ENCODE measurements around the gene FRYL.
A peak's percentile ranks its signal among the peaks of the same experiment; 100 is the strongest.
"Not testable (repeated sequence)": the region's sequence is repeated elsewhere in the genome, so short reads cannot be mapped to it uniquely, and the experiment has no call there.

The FRYL gene

DNA sequence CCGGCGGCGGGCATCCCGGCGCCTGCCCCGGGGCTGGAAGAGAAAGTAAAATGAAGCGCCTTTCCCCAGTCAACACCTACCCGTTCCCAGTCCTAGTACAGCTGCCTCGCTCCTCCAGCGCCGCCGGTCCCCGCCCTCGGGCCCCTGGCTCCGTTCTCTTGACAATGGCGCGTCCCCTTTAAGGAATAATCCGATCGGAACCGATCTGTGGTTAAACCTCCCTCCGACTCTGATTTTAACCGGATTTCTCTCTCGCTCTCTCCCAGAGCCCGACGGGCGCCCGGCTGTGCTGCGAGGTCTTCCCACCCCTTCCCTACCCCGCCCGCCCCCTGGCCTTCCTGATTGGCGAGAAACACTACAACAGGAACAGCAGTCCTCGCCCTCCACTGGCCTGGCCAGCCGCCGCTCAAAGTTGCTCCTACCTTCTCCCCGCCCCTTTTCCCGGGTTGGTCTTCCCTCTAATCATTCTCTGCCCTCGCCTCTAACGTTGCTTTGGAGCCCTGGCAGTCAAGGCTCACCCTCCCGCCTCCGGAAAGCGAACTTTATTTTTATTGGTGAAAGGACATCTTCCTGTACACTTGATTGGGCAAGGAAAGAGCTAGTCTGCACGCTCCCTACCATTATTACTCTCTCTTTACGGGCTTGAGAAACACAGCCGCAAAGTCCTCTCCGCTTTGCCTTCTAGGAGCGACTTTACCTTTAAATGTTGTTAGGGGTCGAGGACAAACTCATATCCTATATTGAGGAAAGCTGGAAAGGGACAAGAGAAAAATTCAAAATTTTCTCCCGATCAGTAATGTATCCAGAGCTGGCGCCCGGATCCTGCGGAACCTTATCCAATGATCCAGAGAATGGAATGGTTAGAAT lies at the start of gene FRYL:
FRYL (minus strand) TSS at position 282 of the 867 bp plus-strand sequence. CDS start 145,869 bp downstream, outside the sequence.
- DNase-seq (ENCODE audit: low read depth in 1 of 2, low spot score in 1 of 2) = peak; percentile 92

DNA sequence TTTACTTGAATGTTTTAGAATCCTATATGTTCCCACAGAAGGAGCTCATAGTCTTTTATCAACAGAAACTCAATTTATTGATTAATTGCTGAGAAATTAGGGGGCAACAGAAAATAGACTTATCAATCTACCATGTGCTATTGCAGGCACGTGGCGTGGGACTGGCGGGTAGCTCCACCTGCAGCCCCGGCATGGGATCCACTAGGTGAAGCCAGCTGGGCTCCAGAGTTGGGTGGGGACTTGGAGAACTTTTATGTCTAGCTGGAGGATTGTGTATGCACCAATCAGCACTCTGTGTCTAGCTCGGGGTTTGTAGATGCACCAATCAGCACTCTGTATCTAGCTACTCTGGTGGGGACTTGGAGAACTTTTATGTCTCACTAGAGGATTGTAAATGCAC lies 47.5 kb upstream of the FRYL start:
- DNase-seq (ENCODE audit: low read depth in 1 of 2, low spot score in 1 of 2) = no peak

DNA sequence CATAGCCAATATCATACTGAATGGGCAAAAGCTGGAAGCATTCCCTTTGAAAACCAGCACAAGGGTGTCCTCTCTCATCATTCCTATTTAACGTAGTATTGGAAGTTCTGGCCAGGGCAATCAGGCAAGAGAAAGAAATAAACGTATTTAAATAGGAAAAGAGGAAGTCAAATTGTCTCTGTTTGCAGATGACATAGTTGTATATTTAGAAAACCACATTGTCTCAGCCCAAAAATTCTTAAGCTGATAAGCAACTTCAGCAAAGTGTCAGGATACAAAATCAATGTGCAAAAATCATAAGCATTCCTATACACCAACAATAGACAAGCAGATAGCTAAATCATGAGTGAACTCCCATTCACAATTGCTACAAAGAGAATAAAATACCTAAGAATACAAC lies 41.4 kb upstream of the FRYL start:
- not testable (repeated sequence) for DNase-seq (ENCODE audit: low read depth in 1 of 2, low spot score in 1 of 2)

DNA sequence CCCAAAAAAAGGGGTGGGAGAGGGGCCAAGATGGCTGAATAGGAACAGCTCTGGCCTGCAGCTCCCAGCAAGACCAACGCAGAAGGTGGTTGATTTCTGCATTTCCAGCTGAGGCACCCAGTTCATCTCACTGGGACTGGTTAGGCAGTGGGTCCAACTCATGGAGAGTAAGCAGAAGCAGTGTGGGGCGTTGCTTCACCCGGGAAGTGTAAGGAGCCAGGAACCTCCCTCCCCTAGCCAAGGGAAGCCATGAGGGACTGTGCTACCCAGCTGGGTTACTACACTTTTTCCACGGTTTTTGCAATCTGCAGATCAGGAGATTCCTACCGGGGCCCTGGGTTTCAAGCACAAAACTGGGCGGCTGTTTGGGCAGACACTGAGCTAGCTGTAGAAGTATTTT lies 36.9 kb upstream of the FRYL start:
- DNase-seq (ENCODE audit: low read depth in 1 of 2, low spot score in 1 of 2) = no peak

DNA sequence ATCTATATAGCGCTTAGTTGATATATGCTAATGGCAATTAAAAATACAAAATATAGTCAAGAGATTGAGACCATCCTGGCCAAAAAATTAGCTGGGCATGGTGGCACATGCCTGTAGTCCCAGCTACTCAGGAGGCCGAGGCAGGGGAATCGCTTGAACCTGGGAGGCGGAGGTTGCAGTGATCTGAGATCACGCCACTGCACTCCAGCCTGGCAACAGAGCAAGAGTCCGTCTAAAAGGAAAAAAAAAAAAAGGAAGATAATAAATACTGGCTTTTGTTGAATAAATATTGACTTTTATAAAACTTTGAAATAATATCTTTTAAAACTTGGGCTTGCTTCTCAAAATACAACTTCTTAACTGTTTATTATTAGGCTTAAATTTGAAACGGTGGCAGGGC lies 36.2 kb upstream of the FRYL start:
- not testable (repeated sequence) for DNase-seq (ENCODE audit: low read depth in 1 of 2, low spot score in 1 of 2)

DNA sequence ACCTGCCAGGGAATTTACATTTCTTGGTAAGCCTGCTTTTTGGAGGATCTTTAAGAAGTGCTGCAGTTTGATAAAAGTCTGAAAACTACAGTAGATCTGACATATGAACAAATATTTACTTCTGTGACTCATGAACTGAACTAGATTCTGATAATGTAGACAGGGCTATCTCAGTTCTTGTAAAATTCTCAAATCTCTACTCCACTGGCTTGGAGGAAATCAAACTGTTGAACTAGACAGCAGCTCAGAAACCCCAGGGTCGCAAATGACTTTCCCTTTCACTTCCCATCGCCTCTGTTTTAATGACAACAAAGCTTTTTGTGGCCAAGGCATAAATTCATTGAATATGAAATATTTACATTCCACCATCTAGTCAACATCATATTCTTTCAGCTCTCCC lies 35.4 kb upstream of the FRYL start:
- no peak for DNase-seq (ENCODE audit: low read depth in 1 of 2, low spot score in 1 of 2)

DNA sequence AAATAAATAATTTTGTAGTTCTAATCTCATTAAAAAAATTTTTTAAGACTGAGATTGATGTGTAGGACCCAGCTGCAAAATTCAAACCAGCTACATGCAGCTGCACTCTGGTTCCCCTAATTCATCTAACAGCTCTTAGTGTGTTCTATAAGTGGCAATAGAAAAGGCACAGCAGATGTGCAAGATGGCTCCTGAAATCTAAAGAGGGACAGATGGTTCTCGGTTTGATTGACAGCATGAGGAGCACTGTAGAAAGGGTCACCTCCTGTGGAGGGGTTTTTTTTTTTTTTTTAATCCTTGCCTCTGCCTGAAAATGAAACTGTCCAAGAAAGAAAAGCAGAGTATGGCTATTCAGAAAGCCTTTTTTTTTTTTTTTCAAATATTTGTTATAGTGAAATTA lies 33.9 kb upstream of the FRYL start:
- DNase-seq (ENCODE audit: low read depth in 1 of 2, low spot score in 1 of 2) = no peak

DNA sequence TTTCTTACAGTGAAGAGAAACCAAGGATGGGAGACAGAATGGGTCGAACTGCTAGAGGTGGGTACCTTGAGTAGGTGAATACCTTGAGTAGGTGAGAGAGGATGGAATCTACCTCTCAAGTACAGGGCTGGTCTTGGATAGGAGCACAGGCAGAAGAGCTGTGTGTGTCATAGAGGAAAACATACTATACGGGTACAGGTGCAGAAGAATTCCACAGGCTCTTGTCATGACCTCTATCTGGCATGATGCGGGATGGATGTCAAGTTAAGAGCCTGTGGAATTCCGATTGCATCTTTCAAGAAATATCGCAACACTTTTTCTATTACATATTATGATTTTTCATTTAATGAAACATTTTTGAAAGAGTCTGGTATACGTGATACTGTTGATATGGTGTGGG lies 32.8 kb upstream of the FRYL start:
- DNase-seq (ENCODE audit: low read depth in 1 of 2, low spot score in 1 of 2) = no peak

DNA sequence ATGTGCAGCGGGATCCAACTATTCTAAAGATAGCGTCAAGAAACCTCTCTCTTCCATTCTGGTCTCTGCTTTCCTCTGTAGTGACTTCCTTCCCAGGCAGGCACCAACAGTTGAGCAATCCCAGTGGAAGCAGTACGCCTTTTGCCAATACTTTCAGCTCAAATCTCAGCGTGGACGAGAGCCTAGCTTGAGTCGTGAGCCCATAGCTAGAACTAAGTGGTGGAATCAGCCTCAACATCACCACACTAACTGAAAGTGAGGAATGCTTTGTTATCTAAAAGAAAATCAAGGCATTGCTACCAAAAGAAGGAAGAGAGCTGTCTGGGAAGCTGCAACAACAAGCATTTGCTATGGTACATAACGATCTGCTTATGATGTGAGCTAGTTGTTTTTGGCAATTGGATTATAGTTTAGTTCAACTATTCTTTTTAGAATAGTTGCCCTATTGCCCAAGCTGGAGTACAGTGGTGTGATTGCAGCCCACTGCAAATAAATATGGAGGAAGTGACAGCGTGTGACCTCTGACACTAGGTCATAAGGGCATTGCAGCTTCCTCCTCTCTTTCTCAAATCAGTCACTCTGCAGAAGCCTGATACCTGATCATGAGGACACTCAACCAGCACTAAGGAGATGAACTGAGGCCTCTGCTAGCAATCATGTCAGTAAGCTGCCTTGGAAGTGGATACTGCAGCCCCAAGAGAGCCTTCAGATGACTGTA lies 24.7 kb upstream of the FRYL start:
- no peak for DNase-seq (ENCODE audit: low read depth in 1 of 2, low spot score in 1 of 2)

DNA sequence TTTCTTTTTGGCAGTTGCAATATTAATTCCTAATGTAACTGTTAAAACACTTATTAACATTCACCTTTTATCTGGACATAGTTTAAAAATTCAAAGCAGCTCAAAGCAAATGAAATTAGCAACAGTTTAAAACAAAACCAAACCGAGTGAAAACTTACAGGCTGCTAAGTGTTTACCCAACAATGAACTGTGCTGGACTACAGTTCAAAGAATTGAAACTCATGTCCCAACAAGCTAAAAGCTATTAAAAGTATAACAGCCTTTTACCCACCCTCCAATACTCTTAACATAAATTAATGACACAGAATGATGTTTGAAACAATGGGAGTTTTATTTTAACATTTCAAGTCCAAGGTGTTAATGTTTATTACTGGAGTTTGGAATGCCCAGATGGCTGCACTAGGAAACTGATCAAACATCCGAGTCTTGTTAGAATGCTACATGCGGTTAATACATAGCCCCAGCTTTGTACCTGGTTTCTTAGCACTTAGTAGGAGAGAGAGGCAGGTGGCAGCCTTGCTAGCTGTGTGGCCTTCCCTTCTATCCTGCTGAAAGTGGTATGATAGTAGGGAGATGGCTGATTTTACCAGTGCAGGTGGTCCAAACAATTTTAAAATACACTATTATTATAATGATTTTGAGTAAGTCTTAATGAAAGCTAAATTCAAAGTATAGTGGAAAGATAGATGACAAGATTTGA lies 21.1 kb upstream of the FRYL start:
- no peak for DNase-seq (ENCODE audit: low read depth in 1 of 2, low spot score in 1 of 2)

DNA sequence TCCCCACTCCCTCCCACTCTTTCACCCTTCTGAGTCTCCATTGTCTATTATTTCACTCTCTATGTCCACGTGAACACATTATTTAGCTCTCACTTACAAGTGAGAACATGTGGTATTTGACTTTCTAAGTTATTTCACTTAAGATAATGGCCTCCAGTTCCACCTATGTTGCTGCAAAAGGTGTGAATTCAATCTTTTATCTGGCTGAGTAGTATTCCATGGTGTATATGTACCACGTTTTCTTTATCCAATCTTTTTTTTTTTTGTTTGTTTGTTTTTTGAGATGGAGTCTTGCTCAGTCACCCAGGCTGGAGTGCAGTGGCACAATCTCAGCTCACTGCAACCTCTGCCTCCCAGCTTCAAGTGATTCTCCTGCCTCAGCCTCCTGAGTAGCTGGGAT lies 20.1 kb upstream of the FRYL start:
- DNase-seq (ENCODE audit: low read depth in 1 of 2, low spot score in 1 of 2) = not testable (repeated sequence)

DNA sequence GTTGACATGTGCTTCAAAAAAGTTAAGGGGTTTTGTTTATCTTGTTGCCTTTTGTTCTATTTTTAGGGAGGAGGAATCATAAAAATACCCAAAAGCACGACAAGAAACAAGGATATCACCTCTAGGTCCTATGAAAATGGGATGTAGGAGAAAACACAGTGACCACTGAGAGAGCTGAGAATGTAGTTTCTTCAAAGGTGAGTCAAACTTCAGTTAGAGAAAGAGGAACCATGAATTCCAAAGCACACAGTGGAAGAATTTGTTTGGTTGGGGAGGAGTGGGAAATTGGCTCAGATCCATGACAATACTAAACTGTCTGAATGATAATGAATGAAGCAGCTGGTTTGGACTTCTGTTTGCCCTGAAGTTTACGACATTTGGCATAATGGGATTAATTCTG lies 19.1 kb upstream of the FRYL start:
- no peak for DNase-seq (ENCODE audit: low read depth in 1 of 2, low spot score in 1 of 2)

DNA sequence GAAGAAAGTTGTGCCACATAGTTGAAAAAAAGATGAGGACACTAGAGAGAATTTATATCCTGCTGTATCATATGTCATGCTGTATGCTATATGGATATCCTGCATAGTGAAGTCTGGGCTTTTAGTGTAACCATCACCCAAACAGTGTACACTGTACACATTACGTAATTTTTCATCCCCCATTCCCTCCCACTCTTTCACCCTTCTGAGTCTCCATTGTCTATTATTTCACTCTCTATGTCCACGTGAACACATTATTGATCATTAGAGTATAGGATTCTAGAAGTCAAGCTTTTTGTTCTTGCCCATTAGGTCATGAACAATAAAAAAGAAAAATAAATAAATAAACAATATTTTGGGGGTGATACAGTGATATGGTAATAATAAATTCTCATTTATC lies 18.0 kb upstream of the FRYL start:
- DNase-seq (ENCODE audit: low read depth in 1 of 2, low spot score in 1 of 2) = no peak

DNA sequence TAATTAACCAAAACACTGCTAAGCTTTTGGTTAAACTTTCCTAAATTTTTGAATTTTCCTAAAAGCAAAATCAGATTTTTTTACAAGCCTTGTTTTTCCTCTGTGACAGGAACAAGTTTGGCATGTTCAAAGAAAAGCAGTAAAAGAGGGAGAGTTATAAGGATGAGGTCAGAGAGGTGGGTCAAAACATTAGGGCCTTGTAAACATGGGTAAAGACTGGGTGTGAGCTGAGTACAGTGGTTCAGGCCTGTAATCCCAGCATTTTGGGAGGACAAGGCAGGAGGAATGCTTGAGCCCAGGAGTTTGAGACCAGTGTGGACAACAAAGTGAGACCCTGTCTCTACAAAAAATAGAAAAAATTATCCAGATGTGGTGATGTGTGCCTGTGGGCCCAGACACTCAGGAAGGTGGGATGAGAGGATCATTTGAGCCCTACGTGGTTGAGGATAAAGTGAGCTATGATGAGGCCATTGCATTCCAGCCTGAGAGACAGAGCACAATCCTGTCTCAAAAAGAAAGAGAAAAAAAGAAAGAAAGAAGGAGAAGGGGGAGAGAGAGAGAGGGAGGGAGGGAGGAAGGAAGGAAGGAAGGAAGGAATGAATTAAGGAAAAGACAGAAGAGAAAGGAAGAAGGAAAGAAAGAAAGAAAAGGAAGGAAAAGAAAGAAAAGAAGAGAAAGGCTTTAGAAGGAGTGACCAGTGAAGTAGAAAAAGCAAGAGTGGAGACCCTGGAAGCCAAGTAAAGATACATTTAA lies 17.0 kb upstream of the FRYL start:
- DNase-seq (ENCODE audit: low read depth in 1 of 2, low spot score in 1 of 2) = no peak

DNA sequence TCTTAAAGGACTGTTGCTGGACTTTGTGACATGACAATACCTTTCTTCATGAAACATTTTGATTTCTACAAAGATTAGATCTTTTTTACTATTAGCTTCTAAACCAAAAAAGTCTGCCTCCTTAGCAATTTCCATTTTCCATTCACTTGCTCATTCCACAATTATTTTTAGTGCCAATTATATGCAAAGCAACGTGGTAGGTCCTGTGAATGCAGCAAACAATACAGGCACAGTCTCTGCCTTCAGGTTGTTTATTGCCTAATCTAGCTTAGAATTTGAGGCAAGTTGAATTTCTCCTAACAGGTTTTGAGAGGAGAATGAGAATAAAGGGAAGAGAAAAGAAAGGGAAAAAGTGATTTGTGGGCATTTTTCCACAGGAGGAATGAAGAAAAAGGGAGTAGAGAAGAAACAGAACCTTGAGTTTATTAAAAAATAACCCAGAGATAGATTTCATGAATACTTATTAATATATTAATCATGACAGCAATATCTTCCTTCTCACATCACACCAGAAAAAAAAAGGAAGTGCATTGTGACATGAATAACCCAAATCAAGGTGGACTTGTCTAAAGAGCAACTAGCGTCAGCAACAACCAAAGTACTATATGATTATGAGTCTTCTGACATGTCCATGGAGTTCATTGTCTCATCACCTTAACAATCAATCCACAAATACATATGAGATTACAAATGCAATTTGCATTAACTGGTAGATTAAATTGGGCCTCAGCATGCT lies 16.3 kb upstream of the FRYL start:
- DNase-seq (ENCODE audit: low read depth in 1 of 2, low spot score in 1 of 2) = no peak

DNA sequence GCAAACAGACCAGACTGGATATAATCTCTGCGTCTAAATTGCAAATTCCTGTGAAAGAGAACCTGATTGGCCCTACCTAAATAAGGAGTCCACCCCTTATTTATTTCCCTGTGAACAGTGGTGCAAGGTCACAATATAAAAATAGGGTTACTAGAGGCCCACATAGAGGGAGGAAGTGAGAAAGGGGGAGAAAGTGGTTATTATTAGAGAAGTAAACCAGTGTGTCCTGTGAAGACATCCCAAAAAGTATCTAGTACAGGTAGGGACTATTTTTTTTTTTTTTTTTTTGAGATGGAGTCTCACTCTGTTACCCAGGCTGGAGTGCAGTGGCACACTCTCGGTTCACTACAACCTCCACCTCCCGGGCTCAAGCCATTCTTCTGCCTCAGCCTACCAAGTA lies 15.0 kb upstream of the FRYL start:
- no peak for DNase-seq (ENCODE audit: low read depth in 1 of 2, low spot score in 1 of 2)

DNA sequence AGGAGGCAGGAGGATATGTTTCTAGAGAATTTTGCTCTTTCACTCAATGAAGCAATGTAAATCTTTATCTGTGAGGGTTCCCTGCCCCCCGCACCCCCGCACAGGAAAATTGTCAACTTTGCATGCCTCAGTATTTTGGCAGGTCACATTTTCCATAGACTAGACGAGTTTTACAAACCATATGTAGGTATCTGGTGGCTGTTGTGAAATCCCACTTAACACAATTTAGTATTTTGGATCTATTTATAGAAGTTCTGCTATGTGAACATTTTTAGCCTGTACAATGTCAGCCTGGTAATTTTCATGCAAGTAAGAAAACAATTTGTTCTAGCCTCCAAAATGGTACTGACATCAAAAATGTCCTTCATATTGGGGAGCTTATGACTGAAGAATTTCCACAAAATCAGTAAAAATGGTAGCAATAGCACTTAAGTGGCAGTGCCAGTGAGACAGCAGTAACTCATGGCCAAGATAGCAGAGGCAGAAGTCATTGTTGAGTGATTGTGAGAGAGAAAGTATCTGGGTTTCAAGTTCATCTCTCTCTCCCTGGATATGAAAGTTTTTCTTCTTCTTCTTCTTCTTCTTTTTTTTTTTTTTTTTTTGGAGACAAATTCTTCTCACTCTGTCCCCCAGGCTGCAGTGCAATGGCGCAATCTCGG lies 12.4 kb upstream of the FRYL start:
- no peak for DNase-seq (ENCODE audit: low read depth in 1 of 2, low spot score in 1 of 2)

DNA sequence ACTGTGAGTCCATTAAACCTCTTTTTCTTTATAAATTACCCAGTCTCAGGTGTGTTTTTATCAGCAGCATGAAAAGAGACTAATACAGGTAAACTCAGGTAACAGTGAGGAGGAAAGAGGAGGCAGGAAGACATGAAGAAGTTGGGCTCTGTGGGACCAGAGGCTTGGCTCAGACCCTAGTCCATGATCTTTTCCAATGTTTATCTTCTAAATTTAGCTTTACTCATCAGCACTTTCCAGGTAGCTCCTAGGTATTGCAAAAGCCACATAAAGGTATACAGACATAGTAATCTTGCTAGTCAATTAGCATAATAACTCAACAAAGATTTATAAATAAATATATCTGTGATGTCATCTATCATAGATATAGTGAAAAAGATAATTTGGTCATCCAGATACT lies 11.2 kb upstream of the FRYL start:
- no peak for DNase-seq (ENCODE audit: low read depth in 1 of 2, low spot score in 1 of 2)

DNA sequence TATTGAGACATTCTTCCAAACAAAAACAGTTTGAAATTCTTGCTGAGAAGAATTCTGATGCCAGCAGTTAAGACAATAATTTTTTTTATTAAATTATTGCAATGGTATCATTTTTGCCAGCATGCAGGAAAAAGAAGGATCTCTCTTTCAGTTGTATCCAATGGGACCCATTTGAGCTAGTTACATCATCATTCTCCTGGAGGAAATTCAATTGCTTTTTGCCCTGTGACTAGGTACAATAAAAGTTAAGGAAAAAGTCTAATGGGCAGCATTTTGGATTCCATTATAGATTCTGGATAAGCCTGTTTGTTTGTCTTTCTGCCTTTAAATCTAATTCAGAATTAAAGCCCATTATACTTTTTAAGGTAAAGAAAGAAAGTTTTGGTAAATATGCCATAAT lies 10.5 kb upstream of the FRYL start:
- no peak for DNase-seq (ENCODE audit: low read depth in 1 of 2, low spot score in 1 of 2)

DNA sequence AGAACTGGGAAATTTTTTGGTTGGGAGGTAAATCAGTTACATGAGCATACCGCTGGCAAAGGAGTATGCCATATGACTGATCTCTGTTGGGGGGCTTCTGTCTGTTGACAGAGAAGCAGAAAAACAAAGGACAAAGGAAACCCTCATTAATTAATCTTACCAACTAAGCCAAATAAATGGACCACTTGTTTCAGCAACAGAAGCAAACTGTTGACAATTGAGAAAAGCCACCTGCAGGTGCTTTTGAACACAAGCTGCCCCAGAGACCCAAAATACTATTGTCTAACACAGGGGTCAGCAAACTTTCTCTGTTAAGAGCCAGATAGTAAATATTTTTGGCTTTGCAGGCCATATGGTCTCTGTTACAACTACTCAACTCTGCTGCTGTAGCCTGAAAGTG lies 7.0 kb upstream of the FRYL start:
- no peak for DNase-seq (ENCODE audit: low read depth in 1 of 2, low spot score in 1 of 2)

Measured in stimulated activated CD4-positive, alpha-beta T cell treated with anti-CD3 and anti-CD28 coated beads, Interleukin-15, amount 100 ng/mL, for 1 hour (primary cell).